ENCODE measurements around the gene MTMR3. TPM values are rescaled to one million over a fixed set of nuclear protein-coding genes. Genes with fewer than 3 reads are reported as not detected.

Gene MTMR3
- total and polyA plus RNA-seq, 2 experiments from 2014 or later, result 12.6 to 22.2 TPM

- H3K36me3 ChIP-seq (ENCODE audit: low read depth), result no peaks in the 10 kb centered on the region
- 82 to 84% methylated on average over 4 of the region's 4 CpGs for WGBS, 2 experiments (ENCODE audit: low coverage in 1 of 2, low lambda C conversion rate in 2 of 2, missing lambda C conversion rate in 2 of 2)
- DNase-seq, result no peak
- H3K4me3 ChIP-seq, result no peak overlapping the region
- peaks cover 20% of the 10 kb centered on the region for H3F3A ChIP-seq (ENCODE audit: insufficient read depth)
- no peak overlapping the region for H3K9ac ChIP-seq
- peaks cover 21% of the 10 kb centered on the region for H3K4me1 ChIP-seq (ENCODE audit: insufficient read depth)
- H4K20me1 ChIP-seq (ENCODE audit: insufficient read depth), result no peaks in the 10 kb centered on the region
- no peaks in the 10 kb centered on the region for H3K27me3 ChIP-seq (replicated peaks; ENCODE audit: insufficient read depth)
- no peak overlapping the region for H3K4me2 ChIP-seq (ENCODE audit: unreplicated experiment)
- no peaks in the 10 kb centered on the region for H3K79me2 ChIP-seq (ENCODE audit: insufficient read depth)
- H3K9me3 ChIP-seq (ENCODE audit: low read depth), result no peaks in the 10 kb centered on the region
- H3K27ac ChIP-seq, result no peak overlapping the region
- no peak for TF ChIP-seq EZH2 (IDR thresholded peaks at IDR 0.05; ENCODE audit: insufficient read depth, poor library complexity, severe bottlenecking)
- no peak for TF ChIP-seq EZH2phosphoT487 (IDR thresholded peaks at IDR 0.05; ENCODE audit: insufficient read depth, low read depth)
- no peak overlapping the region for H2AFZ ChIP-seq
- in situ Hi-C loops (cut with MboI), result no loop called here
- H3K9me2 ChIP-seq (ENCODE audit: insufficient read depth), result no peaks in the 10 kb centered on the region
These were observed 162.5 kb downstream of the MTMR3 start for GRCh38 chr22:30045494-30045887.

GRCh38 chr22:30045901-30046715, 163.1 kb downstream of the MTMR3 start:
- H3K4me3 ChIP-seq, result no peak overlapping the region
- TF ChIP-seq EZH2phosphoT487 (IDR thresholded peaks at IDR 0.05; ENCODE audit: insufficient read depth, low read depth) (no peak), EZH2 (IDR thresholded peaks at IDR 0.05; ENCODE audit: insufficient read depth, poor library complexity, severe bottlenecking) (no peak)
- peaks cover 21% of the 10 kb centered on the region for H3K4me1 ChIP-seq (ENCODE audit: insufficient read depth)
- WGBS, 2 experiments (ENCODE audit: low coverage in 1 of 2, low lambda C conversion rate in 2 of 2, missing lambda C conversion rate in 2 of 2), result 87 to 94% methylated on average over 17 to 21 of the region's 21 CpGs
- no peaks in the 10 kb centered on the region for H3K27me3 ChIP-seq (replicated peaks; ENCODE audit: insufficient read depth)
- H3K9me2 ChIP-seq (ENCODE audit: insufficient read depth), result no peaks in the 10 kb centered on the region
- H2AFZ ChIP-seq, result no peak overlapping the region
- in situ Hi-C loops (cut with MboI), result no loop called here
- DNase-seq, result no peak
- H3K9ac ChIP-seq, result no peak overlapping the region
- H3K9me3 ChIP-seq (ENCODE audit: low read depth), result no peaks in the 10 kb centered on the region
- no peaks in the 10 kb centered on the region for H3K36me3 ChIP-seq (ENCODE audit: low read depth)
- peaks cover 20% of the 10 kb centered on the region for H3F3A ChIP-seq (ENCODE audit: insufficient read depth)
- no peak overlapping the region for H3K27ac ChIP-seq
- no peak overlapping the region for H3K4me2 ChIP-seq (ENCODE audit: unreplicated experiment)
- no peaks in the 10 kb centered on the region for H3K79me2 ChIP-seq (ENCODE audit: insufficient read depth)
- H4K20me1 ChIP-seq (ENCODE audit: insufficient read depth), result no peaks in the 10 kb centered on the region

GRCh38 chr22:30046716-30047363, 163.9 kb downstream of the MTMR3 start:
- no peaks in the 10 kb centered on the region for H3K79me2 ChIP-seq (ENCODE audit: insufficient read depth)
- no peak overlapping the region for H3K4me2 ChIP-seq (ENCODE audit: unreplicated experiment)
- no peak overlapping the region for H2AFZ ChIP-seq
- H3K9me3 ChIP-seq (ENCODE audit: low read depth), result no peaks in the 10 kb centered on the region
- H3K4me1 ChIP-seq (ENCODE audit: insufficient read depth), result peaks cover 21% of the 10 kb centered on the region
- TF ChIP-seq EZH2phosphoT487 (IDR thresholded peaks at IDR 0.05; ENCODE audit: insufficient read depth, low read depth) (no peak), EZH2 (IDR thresholded peaks at IDR 0.05; ENCODE audit: insufficient read depth, poor library complexity, severe bottlenecking) (no peak)
- peaks cover 20% of the 10 kb centered on the region for H3F3A ChIP-seq (ENCODE audit: insufficient read depth)
- H3K27ac ChIP-seq, result no peak overlapping the region
- H3K9ac ChIP-seq, result no peak overlapping the region
- no peak overlapping the region for H3K4me3 ChIP-seq
- no peak for DNase-seq
- WGBS, 2 experiments (ENCODE audit: low coverage in 1 of 2, low lambda C conversion rate in 2 of 2, missing lambda C conversion rate in 2 of 2), result 89 to 90% methylated on average over 15 of the region's 15 CpGs
- in situ Hi-C loops (cut with MboI), result no loop called here
- no peaks in the 10 kb centered on the region for H3K36me3 ChIP-seq (ENCODE audit: low read depth)
- no peaks in the 10 kb centered on the region for H3K27me3 ChIP-seq (replicated peaks; ENCODE audit: insufficient read depth)
- no peaks in the 10 kb centered on the region for H4K20me1 ChIP-seq (ENCODE audit: insufficient read depth)
- no peaks in the 10 kb centered on the region for H3K9me2 ChIP-seq (ENCODE audit: insufficient read depth)

GRCh38 chr22:30047364-30047738, 164.4 kb downstream of the MTMR3 start:
- Histone ChIP-seq H3K4me3 (no peak overlapping the region), H3K4me1 (ENCODE audit: insufficient read depth) (peaks cover 21% of the 10 kb centered on the region), H2AFZ (no peak overlapping the region), H3K27me3 (replicated peaks; ENCODE audit: insufficient read depth) (no peaks in the 10 kb centered on the region), H4K20me1 (ENCODE audit: insufficient read depth) (no peaks in the 10 kb centered on the region), H3K4me2 (ENCODE audit: unreplicated experiment) (no peak overlapping the region), H3K9me3 (ENCODE audit: low read depth) (no peaks in the 10 kb centered on the region), H3K9me2 (ENCODE audit: insufficient read depth) (no peaks in the 10 kb centered on the region), H3K27ac (no peak overlapping the region), H3K36me3 (ENCODE audit: low read depth) (no peaks in the 10 kb centered on the region), H3K79me2 (ENCODE audit: insufficient read depth) (no peaks in the 10 kb centered on the region), H3K9ac (no peak overlapping the region), H3F3A (ENCODE audit: insufficient read depth) (peaks cover 20% of the 10 kb centered on the region)
- 85 to 87% methylated on average over 3 of the region's 3 CpGs for WGBS, 2 experiments (ENCODE audit: low coverage in 1 of 2, low lambda C conversion rate in 2 of 2, missing lambda C conversion rate in 2 of 2)
- TF ChIP-seq EZH2 (IDR thresholded peaks at IDR 0.05; ENCODE audit: insufficient read depth, poor library complexity, severe bottlenecking), result no peak
- TF ChIP-seq EZH2phosphoT487 (IDR thresholded peaks at IDR 0.05; ENCODE audit: insufficient read depth, low read depth), result no peak
- no peak for DNase-seq
- in situ Hi-C loops (cut with MboI), result no loop called here

Data from GM23248 (cell line).